OCI-LY3 (cell line): ENCODE data around the gene FSIP1.
A peak's percentile ranks its signal among the peaks of the same experiment; 100 is the strongest.

Source experiments
- H2AFZ ChIP-seq: fragments of 200-600, 300-600 bp; shearing (Covaris generic); 2 replicates; pipeline ENCODE4 v1.6.0; 2014; ENCODE audit warnings: antibody characterized with exemption, low read depth, low read length
- H3K27ac ChIP-seq: fragments of 200-600, 300-600 bp; sonication (generic); 2 replicates; pipeline ENCODE4 v1.5.1; 2014; ENCODE audit warnings: mild to moderate bottlenecking, low read length, moderate library complexity, mixed read lengths
- H3K27me3 ChIP-seq: fragments of 200-600, 300-600 bp; sonication (generic); 2 replicates; pipeline ENCODE4 v1.6.1; 2014; ENCODE audit warnings: low read depth, low read length, mixed read lengths
- H3K36me3 ChIP-seq: fragments of 200-600, 300-600 bp; sonication (generic); replicated peaks from 2 replicates; pipeline ENCODE3; 2014; ENCODE audit warnings: low read depth, low read length, mixed read lengths
- H3K4me1 ChIP-seq: fragments of 300-600, 200-600 bp; sonication (generic); 2 replicates; pipeline ENCODE4 v1.6.1; 2014; ENCODE audit warnings: low read length, mixed read lengths
- H3K4me2 ChIP-seq: fragments of 200-600, 300-600 bp; sonication (generic); 2 replicates; pipeline ENCODE4 v1.6.1; 2014; ENCODE audit warnings: low read length, mixed read lengths
- H3K4me3 ChIP-seq: fragments of 300-600, 200-600 bp; sonication (generic); 2 replicates; pipeline ENCODE4 v1.5.1; 2014; ENCODE audit warnings: antibody characterized with exemption, mild to moderate bottlenecking, low read length, moderate library complexity
- H3K79me2 ChIP-seq: fragments of 300-600, 200-600 bp; shearing (Covaris generic); 2 replicates; pipeline ENCODE4 v1.6.1; 2014; ENCODE audit warnings: mild to moderate bottlenecking, low read length, mixed read lengths
- H3K9ac ChIP-seq: fragments of 300-600, 200-600 bp; shearing (Covaris generic); 2 replicates; pipeline ENCODE4 v1.6.0; 2014; ENCODE audit warnings: mild to moderate bottlenecking, low read length, moderate library complexity
- H3K9me3 ChIP-seq: fragments of 200-600, 300-600 bp; shearing (Covaris generic); 2 replicates; pipeline ENCODE4 v1.6.1; 2014; ENCODE audit warnings: low read length, mixed read lengths; ENCODE audit not compliant: insufficient read depth
- H4K20me1 ChIP-seq: fragments of 200-600, 300-600 bp; sonication (generic); 2 replicates; pipeline ENCODE4 v1.6.1; 2016; ENCODE audit warnings: low read length, mixed read lengths; ENCODE audit not compliant: insufficient read depth
- CTCF ChIP-seq: fragments of 200-600, 300-600 bp; sonication (generic); IDR thresholded peaks from 2 replicates; pipeline ENCODE4 v1.5.1; 2014; ENCODE audit warnings: antibody characterized with exemption, low read length, low read depth
- EZH2phosphoT487 ChIP-seq: fragments of 200-600 bp; shearing (Covaris generic); IDR thresholded peaks from 2 replicates; pipeline ENCODE4 v1.6.1; 2018; ENCODE audit warnings: antibody characterized with exemption, mixed run types, low read depth

FSIP1 gene

GRCh38 chr15:39803016-39803415 lies 20.4 kb upstream of the FSIP1 start:
- TF ChIP-seq EZH2phosphoT487: no peak
- no peak for TF ChIP-seq CTCF

DNA sequence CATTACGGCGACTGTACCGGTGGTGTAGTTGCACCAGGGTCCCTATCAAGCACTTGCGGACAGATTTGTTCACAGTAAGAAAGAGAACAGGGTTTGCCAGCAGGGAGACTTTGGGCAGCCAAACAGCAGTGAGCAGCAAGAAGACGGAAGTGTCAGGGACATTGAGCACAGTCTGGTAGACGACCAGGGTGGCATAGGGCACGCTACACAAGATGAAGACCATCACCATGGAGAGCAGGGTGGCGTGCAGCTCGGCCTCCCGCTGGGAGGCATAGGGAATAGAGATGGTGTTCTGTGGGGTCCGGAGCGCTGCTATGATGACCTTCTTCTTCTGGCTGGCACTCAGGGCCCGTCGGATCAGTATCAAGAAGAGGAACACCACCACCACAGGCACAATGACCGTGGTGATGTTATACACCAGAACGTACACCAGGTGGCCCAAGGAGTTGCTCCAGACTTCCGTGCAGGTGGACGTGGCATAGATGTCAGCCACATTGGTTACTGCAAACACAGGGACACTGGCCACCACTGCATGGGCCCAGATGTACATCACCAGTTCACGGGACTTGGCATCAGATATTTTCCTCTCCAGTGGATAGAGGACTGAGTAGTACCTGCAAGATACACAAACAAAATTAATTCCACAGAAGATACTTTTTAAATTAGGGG lies 19.1 kb upstream of the FSIP1 start:
- TF ChIP-seq EZH2phosphoT487: no peak
- peak; percentile 66 for TF ChIP-seq CTCF
- no peaks in the 10 kb centered on the region for H3K27me3 ChIP-seq
- H3K4me1 ChIP-seq: peaks cover 37% of the 10 kb centered on the region
- H3K36me3 ChIP-seq: no peaks in the 10 kb centered on the region
- no peaks in the 10 kb centered on the region for H3K9me3 ChIP-seq
- no peak overlapping the region for H3K9ac ChIP-seq
- H4K20me1 ChIP-seq: no peaks in the 10 kb centered on the region
- H3K27ac ChIP-seq: no peak overlapping the region
- peak overlapping the region; percentile 24; the same call in 1 of the 2 replicates for H2AFZ ChIP-seq
- H3K4me2 ChIP-seq: 0 out of 2 replicates have a peak overlapping the region, but pooled peaks have one; percentile 16
- H3K4me3 ChIP-seq: no peak overlapping the region
- no peaks in the 10 kb centered on the region for H3K79me2 ChIP-seq

More at GRCh38 chr15:39803016-39803415, 20.4 kb upstream of the FSIP1 start:
- H3K9ac ChIP-seq: no peak overlapping the region
- no peaks in the 10 kb centered on the region for H3K36me3 ChIP-seq
- H3K79me2 ChIP-seq: no peaks in the 10 kb centered on the region
- no peak overlapping the region for H3K4me3 ChIP-seq
- H3K9me3 ChIP-seq: no peaks in the 10 kb centered on the region
- H4K20me1 ChIP-seq: no peaks in the 10 kb centered on the region
- H3K4me1 ChIP-seq: peaks cover 31% of the 10 kb centered on the region
- H3K27ac ChIP-seq: no peak overlapping the region
- no peaks in the 10 kb centered on the region for H3K27me3 ChIP-seq
- no peak overlapping the region for H2AFZ ChIP-seq
- no peak overlapping the region for H3K4me2 ChIP-seq

GRCh38 chr15:39799552-39800011 lies 16.9 kb upstream of the FSIP1 start:
- Histone ChIP-seq H3K4me3 (peak overlapping the region; percentile 15; the same call in 1 of the 2 replicates), H3K27me3 (no peaks in the 10 kb centered on the region), H2AFZ (peak overlapping the region; percentile 93), H4K20me1 (no peaks in the 10 kb centered on the region), H3K27ac (no peak overlapping the region), H3K9ac (no peak overlapping the region), H3K36me3 (no peaks in the 10 kb centered on the region), H3K4me1 (peaks cover 35% of the 10 kb centered on the region), H3K79me2 (no peaks in the 10 kb centered on the region), H3K4me2 (peak overlapping the region; percentile 53), H3K9me3 (no peaks in the 10 kb centered on the region)
- TF ChIP-seq CTCF: no peak
- no peak for TF ChIP-seq EZH2phosphoT487

DNA sequence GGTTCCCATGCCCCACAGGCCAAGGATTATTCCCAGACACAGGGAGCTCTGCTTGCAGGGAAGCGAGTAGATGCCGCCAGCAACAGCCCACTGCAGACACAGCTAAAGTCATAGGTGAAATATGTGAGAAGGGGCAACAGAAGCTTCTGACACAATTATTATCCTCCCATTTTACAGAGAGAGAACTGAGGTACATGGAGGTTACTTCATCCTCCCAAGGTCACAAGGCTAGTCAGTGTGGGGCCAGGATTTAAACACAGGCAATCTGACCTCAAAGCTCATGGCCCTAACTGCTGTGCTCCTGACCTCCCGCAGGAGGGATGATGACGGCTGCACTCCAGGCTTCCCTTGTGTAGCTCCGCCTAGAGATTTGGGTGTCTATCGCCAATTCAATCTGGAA lies 15.7 kb upstream of the FSIP1 start:
- TF ChIP-seq EZH2phosphoT487 (no peak), CTCF (no peak)
- no peaks in the 10 kb centered on the region for H3K9me3 ChIP-seq
- H3K9ac ChIP-seq: no peak overlapping the region
- H3K36me3 ChIP-seq: no peaks in the 10 kb centered on the region
- peaks cover 24% of the 10 kb centered on the region for H3K4me1 ChIP-seq
- H4K20me1 ChIP-seq: no peaks in the 10 kb centered on the region
- H3K27ac ChIP-seq: no peak overlapping the region
- H2AFZ ChIP-seq: no peak overlapping the region
- no peak overlapping the region for H3K4me3 ChIP-seq
- no peaks in the 10 kb centered on the region for H3K27me3 ChIP-seq
- H3K4me2 ChIP-seq: no peak overlapping the region
- H3K79me2 ChIP-seq: no peaks in the 10 kb centered on the region
